Activated CD4-positive, alpha-beta T cell treated with anti-CD3 and anti-CD28 coated beads, Interleukin-2, amount 10 ng/mL, durations not matched to agents 7 days and 5 days (primary cell): ENCODE data around the gene MARVELD3. TPM values are rescaled to one million over a fixed set of nuclear protein-coding genes. Genes with fewer than 3 reads are reported as not detected.
A peak's percentile ranks its signal among the peaks of the same experiment; 100 is the strongest.
"Not testable (repeated sequence)": the region's sequence is repeated elsewhere in the genome, so short reads cannot be mapped to it uniquely, and the experiment has no call there.

ENCODE experiments used
- CTCF ChIA-PET: fragments of 350-600 bp; sonication (Branson Sonifier 250); formaldehyde crosslinking; loops from one replicate; lab custom pipeline; 2021; ENCODE audit warnings: antibody characterized with exemption; lab: Charles Lee
- POLR2A ChIA-PET: fragments of 350-600 bp; sonication (Branson Sonifier 250); formaldehyde crosslinking; loops from one replicate; lab custom pipeline; 2021; ENCODE audit warnings: antibody characterized with exemption; lab: Charles Lee
- DNase-seq: peaks from one replicate; pipeline ENCODE4 v3.0.0-alpha.2; 2020
- H3K27ac Mint-ChIP-seq: one replicate; pipeline ENCODE4 v1.8.0; 2021; ENCODE audit warnings: mild to moderate bottlenecking, moderate library complexity, mixed read lengths
- H3K27me3 Mint-ChIP-seq: one replicate; pipeline ENCODE4 v1.8.0; 2021; ENCODE audit warnings: mixed read lengths
- H3K36me3 Mint-ChIP-seq: one replicate; pipeline ENCODE4 v1.8.0; 2021; ENCODE audit warnings: low read depth, mixed read lengths
- H3K4me1 Mint-ChIP-seq: one replicate; pipeline ENCODE4 v1.8.0; 2021; ENCODE audit warnings: mixed read lengths
- H3K4me3 Mint-ChIP-seq: one replicate; pipeline ENCODE4 v1.8.0; 2021; ENCODE audit warnings: mild to moderate bottlenecking, moderate library complexity, mixed read lengths
- H3K9me3 Mint-ChIP-seq: one replicate; pipeline ENCODE4 v1.8.0; 2021; ENCODE audit warnings: mixed read lengths
- total RNA-seq, 2 experiments: library from RNA; stranded (reverse); gene quantifications; one replicate each; pipeline ENCODE4 v1.2.3, GENCODE V29; 2021

Gene MARVELD3
- total RNA-seq, 2 experiments from 2014 or later = not detected

- H3K4me1 Mint-ChIP-seq, H3K4me3 Mint-ChIP-seq, POLR2A ChIA-PET, H3K9me3 Mint-ChIP-seq, DNase-seq, H3K27ac Mint-ChIP-seq, H3K36me3 Mint-ChIP-seq: not testable (repeated sequence)
- H3K27me3 Mint-ChIP-seq = peaks cover 39% of the 10 kb centered on the region
- CTCF ChIA-PET = interaction anchor here (1.6 kb wide), 1 partner anchor 16 kb away, joined by 7 read pairs; no protein-coding TSS in a partner anchor
Observed at GRCh38 chr16:71595340-71595826, 30.6 kb upstream of the MARVELD3 start.

- H3K4me3 Mint-ChIP-seq, DNase-seq, H3K27ac Mint-ChIP-seq, POLR2A ChIA-PET, H3K36me3 Mint-ChIP-seq, H3K4me1 Mint-ChIP-seq, H3K9me3 Mint-ChIP-seq, CTCF ChIA-PET: not testable (repeated sequence)
- H3K27me3 Mint-ChIP-seq = peaks cover 29% of the 10 kb centered on the region
Observed at GRCh38 chr16:71598426-71598825, 27.6 kb upstream of the MARVELD3 start.

DNA sequence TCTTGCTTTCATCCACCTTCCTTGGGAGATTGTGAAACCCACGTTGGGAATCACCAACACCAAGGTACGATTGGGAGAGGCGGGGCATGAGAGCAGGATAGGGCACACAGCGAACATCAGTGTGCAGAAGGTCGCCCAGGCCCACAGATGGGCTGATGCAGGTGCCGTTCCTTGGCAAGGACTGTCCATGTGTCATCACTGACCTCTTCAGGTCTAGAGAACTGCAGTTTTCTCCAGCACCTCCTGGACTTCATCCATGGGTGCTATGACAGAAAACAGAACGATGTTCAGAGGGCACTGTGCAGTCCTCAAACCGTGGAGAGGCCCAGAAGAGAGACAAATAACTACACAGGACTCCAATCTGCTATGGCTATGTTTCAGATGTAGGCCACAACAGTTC lies 25.2 kb upstream of the MARVELD3 start:
- POLR2A ChIA-PET = no interaction called here
- no peak for DNase-seq
- H3K4me1 Mint-ChIP-seq = no peaks in the 10 kb centered on the region
- H3K27me3 Mint-ChIP-seq = peaks cover 24% of the 10 kb centered on the region
- CTCF ChIA-PET = no interaction called here
- no peaks in the 10 kb centered on the region for H3K36me3 Mint-ChIP-seq
- no peak overlapping the region for H3K27ac Mint-ChIP-seq
- no peak overlapping the region for H3K4me3 Mint-ChIP-seq
- H3K9me3 Mint-ChIP-seq = no peaks in the 10 kb centered on the region

DNA sequence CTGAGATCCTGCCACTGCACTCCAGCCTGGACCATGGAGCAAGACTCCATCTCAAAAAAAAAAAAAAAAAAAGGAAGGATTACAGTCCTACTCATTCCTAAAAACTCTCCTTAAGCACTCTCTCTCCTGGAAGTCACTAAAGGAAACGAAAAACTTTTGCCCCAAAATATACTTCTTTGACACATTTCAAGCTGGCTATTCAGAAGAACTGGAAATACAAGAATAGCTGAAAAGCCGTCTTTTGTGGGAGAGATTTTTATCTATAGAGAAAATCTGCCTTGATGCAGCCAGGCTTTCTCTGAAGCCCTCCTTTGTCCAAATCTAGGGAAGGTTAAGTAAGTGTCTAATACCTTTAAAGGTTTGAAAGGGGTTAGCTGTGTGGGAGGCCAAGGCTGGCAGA lies 16.9 kb upstream of the MARVELD3 start:
- POLR2A ChIA-PET = no interaction called here
- Mint-ChIP-seq H3K36me3 (no peaks in the 10 kb centered on the region), H3K4me3 (no peak overlapping the region), H3K4me1 (peaks cover 2% of the 10 kb centered on the region), H3K27me3 (peaks cover 25% of the 10 kb centered on the region), H3K27ac (no peak overlapping the region), H3K9me3 (no peaks in the 10 kb centered on the region)
- CTCF ChIA-PET = interaction anchor here (0.7 to 1.0 kb wide), 2 partner anchors 11 to 36 kb away, joined by 3 read pairs; no protein-coding TSS in a partner anchor
- DNase-seq = no peak

GRCh38 chr16:71610447-71610846 lies 15.5 kb upstream of the MARVELD3 start:
- H3K36me3 Mint-ChIP-seq = no peaks in the 10 kb centered on the region
- H3K4me1 Mint-ChIP-seq = peaks cover 2% of the 10 kb centered on the region
- CTCF ChIA-PET = interaction anchor here (0.5 to 2.1 kb wide), 23 partner anchors 8 to 199 kb away, joined by 3 to 12 read pairs (median 4); no protein-coding TSS in a partner anchor
- DNase-seq = no peak
- POLR2A ChIA-PET = no interaction called here
- no peaks in the 10 kb centered on the region for H3K9me3 Mint-ChIP-seq
- H3K4me3 Mint-ChIP-seq = no peak overlapping the region
- H3K27me3 Mint-ChIP-seq = peaks cover 29% of the 10 kb centered on the region
- no peak overlapping the region for H3K27ac Mint-ChIP-seq

DNA sequence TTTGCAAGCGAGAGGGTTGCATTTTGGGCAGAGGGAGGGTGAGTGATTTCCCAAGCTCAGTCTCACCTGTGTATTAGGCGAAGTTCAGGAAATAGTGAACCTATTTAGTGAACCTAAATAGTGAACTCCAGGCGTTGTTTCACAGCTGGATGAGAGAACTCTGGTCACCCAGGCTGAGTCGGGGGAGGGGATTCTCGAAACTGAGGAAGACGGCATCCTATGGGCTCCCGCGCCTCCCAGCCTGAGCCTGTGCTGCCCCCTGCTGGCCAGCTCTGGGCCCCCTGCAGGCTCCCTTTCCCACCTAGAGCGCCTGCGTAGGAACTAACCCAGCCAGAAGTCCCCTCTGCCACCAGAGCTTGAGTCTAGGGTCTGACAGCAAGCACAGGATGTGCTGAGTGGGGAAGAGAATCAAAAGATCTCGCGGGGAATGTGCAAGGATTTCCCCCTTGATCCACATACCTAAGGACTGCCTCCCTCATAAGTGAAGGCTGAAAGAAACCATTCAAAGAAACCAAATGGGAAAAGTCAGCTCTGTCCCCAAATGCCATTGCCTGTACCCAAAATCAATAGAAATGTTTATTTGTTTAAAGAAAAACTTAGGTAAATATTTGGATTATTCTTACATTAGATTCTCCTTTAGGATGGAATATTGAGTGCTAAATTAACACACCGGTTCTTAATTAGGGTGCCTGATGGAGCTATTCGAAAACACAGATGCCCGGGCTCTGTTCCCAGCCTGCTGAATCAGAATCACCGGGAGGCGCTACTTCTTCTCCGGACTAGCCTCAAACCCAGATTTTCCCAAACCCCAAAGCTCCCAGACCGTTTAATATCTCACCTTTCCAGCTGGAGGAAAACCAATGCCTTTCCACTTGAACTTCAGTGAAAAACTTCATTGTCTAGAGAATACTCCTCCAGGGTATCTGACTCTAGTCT lies 14.8 kb upstream of the MARVELD3 start:
- Mint-ChIP-seq H3K9me3 (no peaks in the 10 kb centered on the region), H3K4me3 (no peak overlapping the region), H3K27me3 (peaks cover 29% of the 10 kb centered on the region), H3K36me3 (no peaks in the 10 kb centered on the region), H3K27ac (no peak overlapping the region), H3K4me1 (peaks cover 2% of the 10 kb centered on the region)
- ChIA-PET POLR2A (no interaction called here), CTCF (interaction anchor here (0.5 to 2.1 kb wide), 27 partner anchors 8 to 350 kb away, joined by 3 to 12 read pairs (median 4); no protein-coding TSS in a partner anchor)
- DNase-seq = peak; percentile 75

- H3K36me3 Mint-ChIP-seq, H3K4me3 Mint-ChIP-seq, H3K4me1 Mint-ChIP-seq, POLR2A ChIA-PET, H3K27ac Mint-ChIP-seq, DNase-seq, H3K9me3 Mint-ChIP-seq: not testable (repeated sequence)
- CTCF ChIA-PET = interaction anchor here (1.1 kb wide), 1 partner anchor 50 kb away, joined by 5 read pairs; no protein-coding TSS in a partner anchor
- peaks cover 37% of the 10 kb centered on the region for H3K27me3 Mint-ChIP-seq
Observed at GRCh38 chr16:71614956-71615355, 11.0 kb upstream of the MARVELD3 start.

- H3K4me3 Mint-ChIP-seq = no peak overlapping the region
- H3K36me3 Mint-ChIP-seq = no peaks in the 10 kb centered on the region
- POLR2A ChIA-PET = no interaction called here
- DNase-seq = no peak
- CTCF ChIA-PET = interaction anchor here (0.8 kb wide), 1 partner anchor 8 kb away, joined by 3 read pairs; no protein-coding TSS in a partner anchor
- H3K27me3 Mint-ChIP-seq = peaks cover 30% of the 10 kb centered on the region
- H3K4me1 Mint-ChIP-seq = peaks cover 6% of the 10 kb centered on the region
- H3K27ac Mint-ChIP-seq = no peak overlapping the region
- no peaks in the 10 kb centered on the region for H3K9me3 Mint-ChIP-seq
Observed at GRCh38 chr16:71618429-71618828, 7.6 kb upstream of the MARVELD3 start.

DNA sequence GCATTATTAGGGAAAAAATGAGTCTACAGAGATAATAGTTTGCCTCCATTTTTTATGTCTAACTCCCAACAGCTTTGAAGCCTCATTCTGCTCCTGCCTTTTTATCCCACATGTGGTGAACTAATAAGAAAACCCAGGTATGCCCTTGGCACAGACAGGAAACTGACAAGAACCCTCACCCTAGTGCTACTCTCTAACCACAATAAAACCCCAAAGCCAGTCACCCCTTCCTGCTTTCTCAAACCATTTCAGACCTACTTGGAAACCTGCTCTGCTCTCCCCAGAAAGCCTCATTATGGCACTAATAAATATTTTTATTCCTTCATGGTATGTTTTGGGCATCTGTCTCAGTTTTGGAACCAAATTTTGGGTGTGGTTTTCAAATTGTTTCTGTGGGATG lies 3.9 kb upstream of the MARVELD3 start:
- POLR2A ChIA-PET = no interaction called here
- Mint-ChIP-seq H3K27me3 (peaks cover 31% of the 10 kb centered on the region), H3K9me3 (no peaks in the 10 kb centered on the region), H3K4me1 (peaks cover 6% of the 10 kb centered on the region), H3K27ac (no peak overlapping the region), H3K4me3 (no peak overlapping the region), H3K36me3 (no peaks in the 10 kb centered on the region)
- CTCF ChIA-PET = interaction anchor here (1.0 kb wide), 1 partner anchor 11 kb away, joined by 4 read pairs; no protein-coding TSS in a partner anchor
- peak; percentile 43 for DNase-seq

DNA sequence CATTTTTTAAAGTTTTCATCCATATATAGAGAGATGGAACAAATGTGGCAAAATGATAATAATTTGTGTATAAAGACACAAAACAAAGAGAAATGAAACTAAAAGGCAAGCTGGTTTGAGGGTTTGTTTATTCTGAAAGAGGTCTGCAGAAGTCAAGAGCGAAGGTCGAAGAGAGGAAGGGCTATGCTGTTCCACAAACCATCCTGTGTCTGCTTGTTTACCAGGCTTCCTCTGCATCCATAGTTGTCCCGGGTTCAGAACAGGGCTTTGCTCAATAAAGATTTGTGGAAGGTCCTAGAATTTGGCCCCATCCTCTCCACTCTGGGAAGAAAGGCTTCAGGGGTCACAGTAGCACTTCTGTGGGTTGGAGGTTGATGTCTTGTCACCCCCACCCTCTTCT lies 2.4 kb upstream of the MARVELD3 start:
- Mint-ChIP-seq H3K27ac (no peak overlapping the region), H3K4me3 (no peak overlapping the region), H3K36me3 (no peaks in the 10 kb centered on the region), H3K9me3 (no peaks in the 10 kb centered on the region), H3K27me3 (peaks cover 32% of the 10 kb centered on the region), H3K4me1 (peaks cover 6% of the 10 kb centered on the region)
- CTCF ChIA-PET = no interaction called here
- no peak for DNase-seq
- POLR2A ChIA-PET = no interaction called here

GRCh38 chr16:71625113-71625850 lies 702 bp upstream of the MARVELD3 start:
- H3K4me3 Mint-ChIP-seq = no peak overlapping the region
- no peak for DNase-seq
- no peaks in the 10 kb centered on the region for H3K36me3 Mint-ChIP-seq
- CTCF ChIA-PET = no interaction called here
- POLR2A ChIA-PET = no interaction called here
- H3K9me3 Mint-ChIP-seq = no peaks in the 10 kb centered on the region
- peaks cover 10% of the 10 kb centered on the region for H3K4me1 Mint-ChIP-seq
- H3K27ac Mint-ChIP-seq = no peak overlapping the region
- peaks cover 33% of the 10 kb centered on the region for H3K27me3 Mint-ChIP-seq

GRCh38 chr16:71626858-71627213 lies 852 bp downstream of the MARVELD3 start:
- Mint-ChIP-seq H3K4me1 (peaks cover 3% of the 10 kb centered on the region), H3K27ac (no peak overlapping the region), H3K36me3 (no peaks in the 10 kb centered on the region), H3K9me3 (no peaks in the 10 kb centered on the region), H3K4me3 (peak overlapping the region; percentile 41), H3K27me3 (peaks cover 26% of the 10 kb centered on the region)
- no peak for DNase-seq
- ChIA-PET CTCF (no interaction called here), POLR2A (no interaction called here)
